ENCODE results near the gene EYS.

DNA sequence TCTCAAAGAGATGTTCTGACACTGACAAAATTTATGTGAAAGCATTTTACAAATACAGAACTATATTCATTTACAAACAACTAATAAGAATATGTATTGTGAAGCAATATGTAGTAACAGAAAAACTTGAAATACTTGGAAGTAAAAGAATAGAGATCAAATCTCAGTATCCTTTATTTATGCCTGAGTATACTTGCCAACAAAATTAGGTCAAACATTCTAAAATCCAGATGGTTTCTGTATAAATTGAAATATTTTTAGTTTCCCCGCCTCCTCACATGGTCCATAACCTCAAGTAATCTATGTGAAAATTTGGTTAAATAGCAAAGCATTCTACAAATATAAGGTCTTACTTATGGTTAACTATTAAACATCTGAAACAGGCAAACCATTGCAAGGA lies 545.4 kb downstream of the EYS start:
- TF ChIP-seq, protein P1, sequence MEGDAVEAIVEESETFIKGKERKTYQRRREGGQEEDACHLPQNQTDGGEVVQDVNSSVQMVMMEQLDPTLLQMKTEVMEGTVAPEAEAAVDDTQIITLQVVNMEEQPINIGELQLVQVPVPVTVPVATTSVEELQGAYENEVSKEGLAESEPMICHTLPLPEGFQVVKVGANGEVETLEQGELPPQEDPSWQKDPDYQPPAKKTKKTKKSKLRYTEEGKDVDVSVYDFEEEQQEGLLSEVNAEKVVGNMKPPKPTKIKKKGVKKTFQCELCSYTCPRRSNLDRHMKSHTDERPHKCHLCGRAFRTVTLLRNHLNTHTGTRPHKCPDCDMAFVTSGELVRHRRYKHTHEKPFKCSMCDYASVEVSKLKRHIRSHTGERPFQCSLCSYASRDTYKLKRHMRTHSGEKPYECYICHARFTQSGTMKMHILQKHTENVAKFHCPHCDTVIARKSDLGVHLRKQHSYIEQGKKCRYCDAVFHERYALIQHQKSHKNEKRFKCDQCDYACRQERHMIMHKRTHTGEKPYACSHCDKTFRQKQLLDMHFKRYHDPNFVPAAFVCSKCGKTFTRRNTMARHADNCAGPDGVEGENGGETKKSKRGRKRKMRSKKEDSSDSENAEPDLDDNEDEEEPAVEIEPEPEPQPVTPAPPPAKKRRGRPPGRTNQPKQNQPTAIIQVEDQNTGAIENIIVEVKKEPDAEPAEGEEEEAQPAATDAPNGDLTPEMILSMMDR (IDR thresholded peaks at IDR 0.05; ENCODE audit: low read depth, low read length) = no peak
- TF ChIP-seq POLR2A (IDR thresholded peaks at IDR 0.05; ENCODE audit: extremely low read depth, insufficient read length) = no peak
- TF ChIP-seq, protein P2, sequence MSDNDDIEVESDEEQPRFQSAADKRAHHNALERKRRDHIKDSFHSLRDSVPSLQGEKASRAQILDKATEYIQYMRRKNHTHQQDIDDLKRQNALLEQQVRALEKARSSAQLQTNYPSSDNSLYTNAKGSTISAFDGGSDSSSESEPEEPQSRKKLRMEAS (IDR thresholded peaks at IDR 0.05; ENCODE audit: low read depth, low read length) = no peak
- TF ChIP-seq MYC (IDR thresholded peaks at IDR 0.05; ENCODE audit: low read depth, low read length) = no peak
